ENCODE data around the gene TWF1.
"Not testable (repeated sequence)": the region's sequence is repeated elsewhere in the genome, so short reads cannot be mapped to it uniquely, and the experiment has no call there.

DNA sequence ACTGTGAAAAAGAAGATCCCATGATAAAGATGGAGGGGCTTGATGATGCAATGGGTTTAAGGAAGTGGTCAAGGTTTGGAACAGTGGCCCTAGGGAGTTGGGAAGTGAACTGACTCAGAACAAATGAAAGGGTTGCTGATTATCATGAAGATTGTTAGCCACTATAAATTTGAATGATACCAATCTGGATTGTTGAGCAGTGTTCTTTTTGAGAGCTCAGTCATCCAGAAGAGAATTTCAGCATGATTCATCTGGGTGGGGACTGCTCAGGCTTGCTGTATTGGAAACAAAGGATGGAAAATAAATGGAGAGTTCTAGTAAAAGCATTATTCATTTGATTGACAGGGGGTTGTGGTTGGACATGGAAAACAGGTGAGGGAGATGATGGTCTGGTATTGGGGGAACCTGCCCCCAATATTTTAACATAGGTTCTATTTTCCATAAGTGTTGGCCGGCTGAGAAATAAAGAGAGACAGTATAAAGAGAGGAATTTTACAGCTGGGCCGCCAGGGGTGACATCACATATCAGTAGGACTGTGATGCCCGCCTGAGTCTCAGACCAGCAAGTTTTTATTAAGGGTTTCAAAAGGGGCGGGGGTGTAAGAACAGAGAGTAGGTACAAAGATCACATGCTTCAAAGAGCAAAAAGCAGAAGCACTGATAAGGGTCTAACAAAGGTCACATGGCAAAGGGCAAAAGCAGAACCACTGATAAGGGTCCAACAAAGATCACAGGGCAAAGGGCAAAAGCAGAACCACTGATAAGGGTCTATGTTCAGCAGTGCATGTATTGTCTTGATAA, 41.5 kb upstream of the TWF1 start:
- TF ChIP-seq EZH2 (IDR thresholded peaks at IDR 0.05; ENCODE audit: borderline replicate concordance, low read depth, low read length, poor library complexity, severe bottlenecking): not testable (repeated sequence)
- TF ChIP-seq, protein P1, sequence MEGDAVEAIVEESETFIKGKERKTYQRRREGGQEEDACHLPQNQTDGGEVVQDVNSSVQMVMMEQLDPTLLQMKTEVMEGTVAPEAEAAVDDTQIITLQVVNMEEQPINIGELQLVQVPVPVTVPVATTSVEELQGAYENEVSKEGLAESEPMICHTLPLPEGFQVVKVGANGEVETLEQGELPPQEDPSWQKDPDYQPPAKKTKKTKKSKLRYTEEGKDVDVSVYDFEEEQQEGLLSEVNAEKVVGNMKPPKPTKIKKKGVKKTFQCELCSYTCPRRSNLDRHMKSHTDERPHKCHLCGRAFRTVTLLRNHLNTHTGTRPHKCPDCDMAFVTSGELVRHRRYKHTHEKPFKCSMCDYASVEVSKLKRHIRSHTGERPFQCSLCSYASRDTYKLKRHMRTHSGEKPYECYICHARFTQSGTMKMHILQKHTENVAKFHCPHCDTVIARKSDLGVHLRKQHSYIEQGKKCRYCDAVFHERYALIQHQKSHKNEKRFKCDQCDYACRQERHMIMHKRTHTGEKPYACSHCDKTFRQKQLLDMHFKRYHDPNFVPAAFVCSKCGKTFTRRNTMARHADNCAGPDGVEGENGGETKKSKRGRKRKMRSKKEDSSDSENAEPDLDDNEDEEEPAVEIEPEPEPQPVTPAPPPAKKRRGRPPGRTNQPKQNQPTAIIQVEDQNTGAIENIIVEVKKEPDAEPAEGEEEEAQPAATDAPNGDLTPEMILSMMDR (conservative IDR thresholded peaks at IDR 0.05; ENCODE audit: low read depth, low read length): not testable (repeated sequence)
